Ascending aorta (tissue), 2 donors: Measurements from ENCODE around the gene MRPL50. TPM values are rescaled to one million over a fixed set of nuclear protein-coding genes. Genes with fewer than 3 reads are reported as not detected.

Experiments used
- DNase-seq, 2 donors: peaks; one replicate each; pipeline ENCODE4 v3.0.0-alpha.2; 2019; ENCODE audit warnings: low spot score in 2 of 2
- H3K27ac ChIP-seq, 2 donors: fragments of 200-600 bp; sonication (generic); one replicate each; pipeline ENCODE4 v1.5.1; 2016 to 2017; ENCODE audit warnings: mild to moderate bottlenecking in 1 of 2
- H3K27me3 ChIP-seq: fragments of 200-600 bp; sonication (generic); one replicate; pipeline ENCODE4 v1.5.1; 2017
- H3K36me3 ChIP-seq, 2 donors: fragments of 200-600 bp; sonication (generic); one replicate each; pipeline ENCODE4 v1.5.1; 2016
- H3K4me1 ChIP-seq, 2 donors: fragments of 200-600 bp; sonication (generic); one replicate each; pipeline ENCODE4 v1.5.1; 2016 to 2017; ENCODE audit warnings: mild to moderate bottlenecking in 1 of 2
- H3K4me3 ChIP-seq, 2 donors: fragments of 200-600 bp; sonication (generic); one replicate each; pipeline ENCODE4 v1.5.1; 2016 to 2017; ENCODE audit warnings: mild to moderate bottlenecking in 1 of 2
- H3K9me3 ChIP-seq, 2 donors: fragments of 200-600 bp; sonication (generic); one replicate each; pipeline ENCODE4 v1.5.1; 2016
- CTCF ChIP-seq, 3 experiments: fragments of 200-600 bp in 2 of 3; fragments of 450-650 bp in 1 of 3; sonication (generic) in 2 of 3; IDR thresholded peaks; one replicate each; pipeline ENCODE4 v1.5.1; 2016 to 2019; ENCODE audit warnings: antibody characterized with exemption in 3 of 3, mild to moderate bottlenecking in 1 of 3, moderate library complexity in 1 of 3
- intact Hi-C: fragments of 100-400 bp; cut with DNase I; formaldehyde crosslinking; loops from one replicate; pipeline ENCODE4 v1.15.1; 2023
- total RNA-seq: library from RNA; depleted of rRNA; stranded (reverse); fragments of >200 nt; gene quantifications from one replicate; pipeline ENCODE4 v1.1.0, GENCODE V29; 2016

The MRPL50 gene
- total RNA-seq, 1 donor from 2014 or later = 2.6 TPM

DNA sequence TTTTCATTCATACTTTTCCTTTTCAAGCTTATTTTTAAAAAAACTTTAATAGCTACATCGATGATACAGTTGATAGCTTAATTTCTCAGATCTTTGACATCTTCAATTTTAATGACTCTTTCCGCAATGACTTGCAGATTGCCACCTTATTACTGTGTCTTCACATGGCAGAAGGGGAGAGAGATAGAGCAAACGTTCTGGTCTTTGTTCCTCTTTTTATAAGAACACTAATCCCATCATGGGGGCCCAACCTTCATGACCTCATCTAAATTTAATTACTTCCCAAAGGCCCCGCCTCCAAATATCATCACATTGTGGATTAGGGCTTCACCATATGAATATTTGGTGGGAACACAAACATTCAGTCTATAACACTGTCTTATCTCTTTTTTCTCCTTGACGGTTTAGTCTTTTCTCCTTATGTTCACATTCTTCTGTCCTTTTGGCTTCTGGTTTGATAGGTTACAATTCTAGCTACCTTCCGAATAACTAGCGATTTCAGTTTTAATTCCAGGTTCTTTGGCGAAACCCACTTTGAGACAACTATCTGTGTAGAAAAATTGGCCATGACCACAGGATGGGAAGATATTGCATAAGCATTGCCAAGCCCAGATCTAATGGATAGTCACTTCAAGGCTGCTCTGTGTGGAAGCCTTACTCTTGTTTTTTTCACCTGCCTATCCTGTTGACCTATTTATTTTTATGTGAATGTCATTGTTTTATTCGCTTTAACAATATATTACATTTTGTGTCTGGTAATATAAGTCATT lies 5.3 kb upstream of the MRPL50 start:
- H3K27me3 ChIP-seq = no peaks in the 10 kb centered on the region
- TF ChIP-seq CTCF (IDR thresholded peaks at IDR 0.05) = no peak
- peaks cover 82 to 84% of the 10 kb centered on the region in 2 donors for H3K36me3 ChIP-seq
- H3K4me1 ChIP-seq = peaks cover 0 to 12% of the 10 kb centered on the region in 2 donors
- no peak for DNase-seq
- no peak overlapping the region for H3K27ac ChIP-seq
- H3K4me3 ChIP-seq = no peak overlapping the region
- intact Hi-C loops = loop anchor here (5.0 kb wide), 1 partner anchor 1581 kb away; the partner anchor contains the start of gene NR4A3
- H3K9me3 ChIP-seq = peaks cover 45 to 60% of the 10 kb centered on the region in 2 donors

DNA sequence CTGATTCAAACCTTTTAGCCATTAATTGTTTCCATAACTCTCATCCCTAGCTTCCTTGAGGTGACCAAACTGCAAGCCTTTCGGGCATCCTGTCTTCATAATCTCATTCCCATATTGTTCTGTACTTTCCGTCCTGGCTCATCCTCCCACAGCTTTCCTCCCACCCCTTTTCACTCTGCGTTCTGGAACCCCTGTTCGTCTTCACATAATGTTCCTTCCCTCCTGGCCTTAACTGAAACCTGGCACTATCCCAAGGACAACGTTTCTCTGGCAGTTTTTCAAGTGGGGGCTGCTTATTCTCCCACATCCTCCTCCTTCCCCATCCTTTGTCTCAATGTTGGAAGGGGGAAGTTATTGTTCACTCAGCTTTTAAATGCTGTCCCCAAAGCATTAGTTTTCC lies 1.7 kb upstream of the MRPL50 start:
- Histone ChIP-seq H3K4me1 (peaks cover 0 to 15% of the 10 kb centered on the region in 2 donors), H3K27ac (no peak overlapping the region), H3K9me3 (peaks cover 11 to 26% of the 10 kb centered on the region in 2 donors), H3K36me3 (peaks cover 46 to 48% of the 10 kb centered on the region in 2 donors), H3K27me3 (no peaks in the 10 kb centered on the region), H3K4me3 (peak overlapping the region; percentile 67 to 91)
- TF ChIP-seq CTCF (IDR thresholded peaks at IDR 0.05) = no peak
- DNase-seq = no peak
- intact Hi-C loops = loop anchor here (5.0 kb wide), 1 partner anchor 1578 kb away; the partner anchor contains the start of gene NR4A3

DNA sequence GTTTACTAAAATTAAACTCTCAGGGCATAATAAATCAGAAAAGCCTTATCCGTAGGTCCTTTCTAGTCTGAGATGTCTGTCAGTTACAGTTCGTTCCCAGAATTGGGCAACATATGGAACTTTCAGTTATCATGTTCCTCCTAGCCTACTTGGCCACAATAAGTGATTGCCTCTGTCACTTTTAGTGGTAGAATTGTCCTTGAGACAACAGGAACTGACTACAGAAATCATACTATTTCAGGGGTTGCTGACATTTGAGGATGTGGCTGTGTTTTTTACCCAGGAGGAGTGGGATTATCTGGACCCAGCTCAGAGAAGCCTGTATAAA lies 1.2 kb upstream of the MRPL50 start:
- Histone ChIP-seq H3K4me1 (peaks cover 0 to 15% of the 10 kb centered on the region in 2 donors), H3K36me3 (peaks cover 41 to 43% of the 10 kb centered on the region in 2 donors), H3K4me3 (peak overlapping the region; percentile 67 to 91), H3K27me3 (no peaks in the 10 kb centered on the region), H3K27ac (peak overlapping the region in 1 of 2 donors; percentile 77), H3K9me3 (peaks cover 7 to 21% of the 10 kb centered on the region in 2 donors)
- DNase-seq = no peak
- no peak for TF ChIP-seq CTCF (IDR thresholded peaks at IDR 0.05)
- intact Hi-C loops = loop anchor here (2.0 to 5.0 kb wide), 3 partner anchors 972 to 1301 kb away; partner anchors contain the start of genes ERP44, INVS, MSANTD3 and TEX10

DNA sequence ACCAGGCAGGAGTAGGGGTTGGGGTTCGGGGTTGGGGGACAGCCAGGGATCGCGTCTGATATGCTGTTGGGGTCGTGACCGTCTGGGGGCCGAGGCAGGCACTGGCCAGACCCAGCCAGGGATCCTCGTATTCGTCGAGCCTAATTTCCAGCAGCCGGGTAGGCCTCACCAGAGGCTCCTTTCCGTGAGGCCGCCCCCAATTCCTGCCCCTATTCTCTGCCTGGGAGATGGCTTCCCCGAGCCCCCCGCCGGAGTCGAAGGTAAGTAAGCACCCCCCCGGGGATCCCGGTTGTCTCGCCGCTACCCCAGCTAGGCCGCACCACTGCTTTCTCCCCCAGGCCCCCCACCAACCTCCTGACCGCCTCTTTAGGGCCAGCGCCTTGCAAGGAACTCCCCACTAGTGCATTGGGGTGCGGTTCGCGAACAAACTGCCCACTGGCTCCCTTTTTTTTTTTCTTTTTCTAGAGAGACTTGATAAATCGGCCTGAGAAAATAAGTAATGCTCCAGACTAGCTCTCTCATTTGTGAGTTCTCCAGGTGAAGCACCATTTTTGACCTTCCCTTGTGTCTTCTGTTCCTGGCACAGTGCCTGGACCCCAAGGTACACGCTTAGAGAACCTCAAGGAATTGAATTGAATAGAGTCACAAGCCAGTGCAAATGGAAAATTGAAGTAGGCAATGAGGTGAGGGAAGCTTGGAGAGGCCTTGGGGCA lies 668 bp upstream of the MRPL50 start:
- Histone ChIP-seq H3K4me3 (peak overlapping the region; percentile 67 to 91), H3K36me3 (peaks cover 35 to 37% of the 10 kb centered on the region in 2 donors), H3K27ac (peak overlapping the region; percentile 77), H3K4me1 (peaks cover 0 to 15% of the 10 kb centered on the region in 2 donors), H3K27me3 (no peaks in the 10 kb centered on the region), H3K9me3 (peaks cover 7 to 16% of the 10 kb centered on the region in 2 donors)
- no peak for TF ChIP-seq CTCF (IDR thresholded peaks at IDR 0.05)
- no peak for DNase-seq
- intact Hi-C loops = loop anchor here (1.0 to 5.0 kb wide), 4 partner anchors 134 to 1300 kb away; partner anchors contain the start of genes ERP44, INVS, MSANTD3 and RNF20

DNA sequence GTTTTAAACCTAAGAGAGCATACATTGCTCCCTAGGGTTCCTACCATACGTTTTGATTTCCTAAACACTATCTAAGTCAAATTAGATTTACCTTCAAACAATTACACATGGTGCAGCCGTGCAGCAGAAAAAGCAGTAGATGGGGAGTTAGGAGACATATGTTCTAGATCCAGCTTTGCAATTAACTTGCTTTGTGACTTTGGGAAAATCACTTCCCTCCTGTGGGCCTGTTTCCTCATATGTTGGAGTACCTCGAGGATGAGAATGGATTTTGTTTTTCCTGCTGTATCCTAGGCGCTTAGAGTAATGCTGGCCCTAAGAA lies 711 bp downstream of the MRPL50 start:
- H3K4me3 ChIP-seq = peak overlapping the region; percentile 67 to 91
- peaks cover 0 to 3% of the 10 kb centered on the region in 2 donors for H3K9me3 ChIP-seq
- H3K4me1 ChIP-seq = peaks cover 0 to 15% of the 10 kb centered on the region in 2 donors
- no peaks in the 10 kb centered on the region for H3K27me3 ChIP-seq
- no peak for DNase-seq
- TF ChIP-seq CTCF (IDR thresholded peaks at IDR 0.05) = no peak
- peaks cover 22 to 24% of the 10 kb centered on the region in 2 donors for H3K36me3 ChIP-seq
- H3K27ac ChIP-seq = peak overlapping the region in 1 of 2 donors; percentile 77
- intact Hi-C loops = loop anchor here (1.0 to 5.0 kb wide), 4 partner anchors 136 to 1299 kb away; partner anchors contain the start of genes ERP44, INVS, MSANTD3 and RNF20
